Right ventricle myocardium inferior (tissue), 1 donor: ENCODE measurements around the gene KLHL41. TPM values are rescaled to one million over a fixed set of nuclear protein-coding genes. Genes with fewer than 3 reads are reported as not detected.
A peak's percentile ranks its signal among the peaks of the same experiment; 100 is the strongest.
"Not testable (repeated sequence)": the region's sequence is repeated elsewhere in the genome, so short reads cannot be mapped to it uniquely, and the experiment has no call there.

Experiments
- ATAC-seq: fragments of 200-7000 bp; cut with Tn5 transposase; one replicate; pipeline ENCODE4 v1.9.1; 2020; ENCODE audit warnings: mild to moderate bottlenecking, moderate library complexity
- DNase-seq: peaks from one replicate; pipeline ENCODE4 v3.0.0; 2021; ENCODE audit errors: missing footprints
- intact Hi-C: fragments of 100-400 bp; cut with DNase I; formaldehyde crosslinking; loops from one replicate; pipeline ENCODE4 v1.11.0; 2022
- total RNA-seq: library from RNA; stranded (reverse); fragmentation: NEBNext Ultra II Directional; extraction: Animal tissue kit (Norgen Biotek cat#: 25700); gene quantifications from one replicate; pipeline ENCODE4 v1.2.1, GENCODE V29; 2021
- donor health status: DM: no; HTN: yes; CAD: no; lungs with severe emphysema.

KLHL41 gene
- total RNA-seq, 1 donor from 2014 or later: 159 TPM

- intact Hi-C loops: no loop called here
- ATAC-seq (no peak), DNase-seq (no peak)
Measured at GRCh38 chr2:169495310-169495928, 14.1 kb upstream of the KLHL41 start.

- DNase-seq (no peak), ATAC-seq (no peak)
- intact Hi-C loops: no loop called here
Measured at GRCh38 chr2:169504651-169505050, 4.9 kb upstream of the KLHL41 start.

GRCh38 chr2:169507698-169508097 lies 1.8 kb upstream of the KLHL41 start:
- intact Hi-C loops: no loop called here
- ATAC-seq (no peak), DNase-seq (no peak)

GRCh38 chr2:169509955-169510354 lies 453 bp downstream of the KLHL41 start:
- intact Hi-C loops: no loop called here
- ATAC-seq: no peak
- DNase-seq: no peak

GRCh38 chr2:169510496-169510895 lies 994 bp downstream of the KLHL41 start:
- DNase-seq (no peak), ATAC-seq (no peak)
- intact Hi-C loops: no loop called here

GRCh38 chr2:169511818-169512217 lies 2.3 kb downstream of the KLHL41 start:
- DNase-seq: no peak
- no peak for ATAC-seq
- intact Hi-C loops: no loop called here

- ATAC-seq (no peak), DNase-seq (no peak)
- intact Hi-C loops: no loop called here
Measured at GRCh38 chr2:169512525-169512924, 3.0 kb downstream of the KLHL41 start.

GRCh38 chr2:169513094-169513493 lies 3.6 kb downstream of the KLHL41 start:
- intact Hi-C loops: no loop called here
- ATAC-seq (no peak), DNase-seq (no peak)

GRCh38 chr2:169513926-169514325 lies 4.4 kb downstream of the KLHL41 start:
- ATAC-seq (peak; percentile 66), DNase-seq (no peak)
- intact Hi-C loops: no loop called here

GRCh38 chr2:169514758-169515157 lies 5.3 kb downstream of the KLHL41 start:
- ATAC-seq, DNase-seq, intact Hi-C loops: not testable (repeated sequence)

GRCh38 chr2:169516488-169516995 lies 7.0 kb downstream of the KLHL41 start:
- ATAC-seq, intact Hi-C loops: not testable (repeated sequence)

GRCh38 chr2:169520896-169521295 lies 11.4 kb downstream of the KLHL41 start:
- ATAC-seq (no peak), DNase-seq (no peak)
- intact Hi-C loops: loop anchor here (10.0 kb wide), 1 partner anchor 274 kb away; the partner anchor contains the start of gene SSB

More at GRCh38 chr2:169516488-169516995, 7.0 kb downstream of the KLHL41 start:
- DNase-seq: peak; percentile 60

- DNase-seq (no peak), ATAC-seq (no peak)
- intact Hi-C loops: loop anchor here (10.0 kb wide), 1 partner anchor 271 kb away; the partner anchor contains the start of gene SSB
Measured at GRCh38 chr2:169523681-169524080, 14.2 kb downstream of the KLHL41 start.

- intact Hi-C loops: loop anchor here (10.0 kb wide), 1 partner anchor 269 kb away; the partner anchor contains the start of gene SSB
- no peak for ATAC-seq
Measured at GRCh38 chr2:169525434-169525833, 15.9 kb downstream of the KLHL41 start.

GRCh38 chr2:169526451-169526850 lies 16.9 kb downstream of the KLHL41 start:
- no peak for ATAC-seq

More at GRCh38 chr2:169525434-169525833, 15.9 kb downstream of the KLHL41 start:
- no peak for DNase-seq

GRCh38 chr2:169528271-169528701 lies 18.8 kb downstream of the KLHL41 start:
- peak; percentile 75 for DNase-seq
- ATAC-seq: peak; percentile 59
- intact Hi-C loops: loop anchor here (10.0 kb wide), 1 partner anchor 267 kb away; the partner anchor contains the start of gene SSB

More at GRCh38 chr2:169526451-169526850, 16.9 kb downstream of the KLHL41 start:
- intact Hi-C loops: loop anchor here (10.0 kb wide), 1 partner anchor 268 kb away; the partner anchor contains the start of gene SSB
- no peak for DNase-seq

- ATAC-seq, intact Hi-C loops, DNase-seq: not testable (repeated sequence)
Measured at GRCh38 chr2:169539460-169539859, 30.0 kb downstream of the KLHL41 start.

GRCh38 chr2:169540146-169540545 lies 30.6 kb downstream of the KLHL41 start:
- ATAC-seq (no peak), DNase-seq (no peak)
- intact Hi-C loops: no loop called here

GRCh38 chr2:169542433-169542832 lies 32.9 kb downstream of the KLHL41 start:
- intact Hi-C loops: no loop called here
- DNase-seq (no peak), ATAC-seq (no peak)

- ATAC-seq: no peak
- no peak for DNase-seq
- intact Hi-C loops: no loop called here
Measured at GRCh38 chr2:169546756-169547155, 37.3 kb downstream of the KLHL41 start.
